Hematopoietic multipotent progenitor cell treated with erythropoietin and hydrocortisone succinate and interleukin-3 and kit ligand, for 6 days (in vitro differentiated cells): ENCODE data around the gene RYR3.

ENCODE experiments used
- DNase-seq: peaks from one replicate; pipeline ENCODE4 v3.0.0-alpha.2; 2015

RYR3 gene

DNA sequence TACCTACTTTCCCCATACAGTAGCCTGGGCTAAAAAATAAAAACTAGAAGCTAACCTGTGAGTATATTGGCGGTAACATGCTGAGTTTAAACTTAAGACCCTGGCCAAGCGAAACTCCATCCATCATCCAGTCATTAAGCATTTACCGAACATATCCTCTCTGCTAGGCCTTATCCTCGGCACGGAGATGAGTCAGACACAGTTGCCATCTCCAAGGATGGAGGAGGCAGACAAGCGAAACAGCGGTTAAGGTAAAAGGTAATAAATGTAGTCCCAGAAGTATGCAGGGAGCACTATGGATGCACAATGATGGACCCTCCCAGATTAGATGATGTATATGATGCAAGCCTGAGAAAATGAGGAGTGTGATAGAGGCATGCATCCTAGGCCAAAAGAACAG, 143.6 kb downstream of the RYR3 start:
- no peak for DNase-seq

DNA sequence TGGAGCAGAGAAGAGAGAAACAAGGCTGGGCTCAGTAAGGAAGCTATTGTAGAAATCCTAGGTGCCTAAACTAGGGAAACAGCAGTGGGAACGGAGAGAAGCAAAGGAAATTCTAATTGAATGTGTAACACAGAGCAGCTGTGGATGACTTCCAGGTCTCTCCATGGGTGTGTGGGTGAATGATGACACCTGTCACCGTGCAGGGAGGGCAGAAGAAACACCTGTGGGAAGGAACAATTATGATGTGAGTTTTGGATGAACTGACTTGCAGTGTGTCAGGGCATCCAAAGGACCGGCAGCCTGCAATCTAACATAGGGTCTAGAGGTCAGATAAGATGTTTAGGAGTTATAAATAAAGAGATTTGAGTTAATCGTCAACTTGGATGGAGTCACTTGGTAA, 144.2 kb downstream of the RYR3 start:
- DNase-seq = no peak

DNA sequence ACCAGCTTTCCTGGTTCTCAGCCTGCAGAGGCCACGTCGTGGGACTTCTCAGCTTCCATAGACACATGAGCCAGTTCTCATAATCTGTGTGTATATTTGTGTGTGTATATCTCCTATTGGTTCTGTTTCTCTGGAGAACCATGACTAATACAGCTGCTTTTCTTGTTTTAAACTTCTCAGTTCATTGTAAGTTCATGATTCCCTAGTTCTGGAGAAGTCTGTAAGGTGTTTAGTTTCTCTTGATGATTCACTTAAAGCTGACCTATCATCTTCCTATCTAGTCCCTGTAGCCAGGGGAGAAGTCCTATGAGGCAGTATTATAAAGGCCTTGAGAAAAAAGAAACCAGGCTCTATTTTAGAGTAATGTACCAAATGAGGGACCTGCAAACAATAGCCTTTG, 147.7 kb downstream of the RYR3 start:
- DNase-seq = no peak

DNA sequence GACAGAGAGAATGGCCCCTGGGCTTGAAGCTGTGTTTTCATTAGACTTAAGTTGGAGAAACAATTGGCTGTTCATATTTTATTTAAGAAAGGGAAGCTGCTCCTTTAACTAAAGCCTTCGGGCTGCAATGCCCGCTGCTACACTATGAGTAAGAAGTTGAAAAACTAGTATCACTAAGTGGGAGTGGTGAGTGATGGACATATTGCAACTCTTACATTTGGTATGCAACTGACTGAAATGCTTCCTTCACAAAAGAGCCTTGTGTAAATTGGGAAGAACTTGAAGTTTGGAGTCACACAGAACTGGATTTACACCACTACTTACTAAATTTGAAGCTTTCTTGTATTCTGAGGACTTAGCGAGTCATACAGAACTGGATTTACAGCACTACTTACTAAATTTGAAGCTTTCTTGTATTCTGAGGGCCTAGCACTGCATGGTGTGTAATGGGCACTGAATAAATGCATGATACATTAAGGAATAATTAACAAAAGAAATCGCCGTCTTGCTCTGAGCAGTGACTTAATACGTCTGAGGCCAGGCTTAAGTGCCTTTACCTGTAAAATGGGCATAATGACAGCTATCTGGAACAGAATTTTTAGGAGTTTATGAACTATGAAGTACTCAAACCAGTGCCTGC, 149.5 kb downstream of the RYR3 start:
- no peak for DNase-seq

DNA sequence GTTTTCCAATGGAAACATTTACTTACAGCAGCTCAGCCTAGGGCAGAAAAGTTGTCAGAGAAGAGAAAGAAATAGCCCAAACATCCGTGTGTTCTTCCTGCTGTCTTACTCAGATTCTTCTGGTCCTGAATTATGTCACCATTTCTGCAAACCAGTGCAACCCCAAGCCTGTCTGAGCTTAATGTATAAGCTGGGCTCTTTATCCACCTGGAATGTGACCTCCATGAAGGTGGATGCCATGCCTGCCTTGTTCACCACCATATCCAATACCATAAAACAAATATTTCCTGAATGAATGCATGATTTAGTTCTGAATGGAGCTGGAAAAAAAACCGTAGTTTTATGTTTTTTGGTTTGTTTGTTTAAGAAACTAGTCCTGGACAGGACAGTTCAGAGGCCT, 150.9 kb downstream of the RYR3 start:
- DNase-seq = no peak

DNA sequence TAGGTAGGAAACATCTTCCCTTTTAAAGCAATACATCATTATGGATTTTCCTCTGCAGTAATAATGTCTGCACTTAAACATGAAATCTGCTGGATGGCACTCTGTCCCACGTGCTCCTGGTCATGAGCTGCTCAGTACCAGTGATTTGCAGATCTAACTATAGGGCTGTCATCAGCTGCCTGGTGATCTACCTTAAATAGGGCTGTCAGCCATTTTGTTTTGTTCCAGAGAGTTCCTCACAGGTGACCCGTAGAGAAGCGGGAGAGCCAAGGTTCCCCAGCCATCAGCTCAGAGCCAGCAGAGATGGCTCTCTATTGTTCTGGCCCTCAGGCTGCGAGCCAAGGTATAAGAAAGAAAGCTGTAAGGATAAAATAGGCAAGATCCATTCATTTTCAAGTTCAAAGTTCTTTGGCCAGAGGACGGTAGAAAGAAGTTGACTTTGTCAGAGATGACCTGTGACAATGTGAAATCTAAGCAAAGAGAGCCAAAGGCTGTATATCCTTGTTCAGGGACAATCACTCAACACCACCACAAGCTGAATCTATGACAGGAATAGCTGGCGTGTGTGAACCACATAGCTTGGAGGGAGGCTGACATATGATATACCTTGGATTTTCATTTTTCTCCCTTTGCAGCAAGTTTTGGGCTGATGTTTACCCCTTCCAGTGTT, 156.5 kb downstream of the RYR3 start:
- no peak for DNase-seq

DNA sequence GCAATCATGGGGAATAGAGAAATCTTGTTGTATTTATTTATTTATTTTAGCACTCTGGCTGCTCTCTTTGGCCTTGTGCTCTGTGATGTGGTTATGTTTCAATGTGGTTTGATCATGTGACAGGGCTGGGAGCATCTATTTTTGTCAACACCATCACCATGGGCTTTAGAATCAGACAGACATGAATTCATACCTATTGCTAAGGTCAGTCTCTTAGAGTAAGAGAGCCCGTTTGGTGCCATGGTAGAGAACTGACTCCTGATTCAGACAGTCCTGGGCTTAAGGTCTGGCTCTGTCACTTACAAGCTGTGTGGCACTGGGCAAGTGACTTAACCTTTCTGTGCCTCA, 157.0 kb downstream of the RYR3 start:
- no peak for DNase-seq

DNA sequence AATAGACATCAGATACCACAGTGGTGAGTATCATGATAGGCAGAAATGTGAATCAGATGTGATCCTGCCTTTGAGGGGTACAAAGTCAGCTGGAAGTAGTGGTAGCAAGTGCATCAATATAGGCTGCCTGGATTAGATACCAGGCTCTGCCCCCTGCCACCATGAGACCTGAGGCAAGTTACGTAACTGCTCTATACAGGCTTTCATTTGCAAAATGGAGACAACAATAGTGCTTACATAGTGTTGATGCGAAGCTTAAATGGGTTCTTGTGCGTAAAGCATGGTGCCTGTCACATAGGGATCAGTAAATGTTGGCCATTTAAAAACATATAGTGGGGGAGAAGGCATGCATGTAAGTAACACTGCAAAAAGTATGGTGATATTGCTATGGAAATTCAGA, 158.0 kb downstream of the RYR3 start:
- DNase-seq = no peak

DNA sequence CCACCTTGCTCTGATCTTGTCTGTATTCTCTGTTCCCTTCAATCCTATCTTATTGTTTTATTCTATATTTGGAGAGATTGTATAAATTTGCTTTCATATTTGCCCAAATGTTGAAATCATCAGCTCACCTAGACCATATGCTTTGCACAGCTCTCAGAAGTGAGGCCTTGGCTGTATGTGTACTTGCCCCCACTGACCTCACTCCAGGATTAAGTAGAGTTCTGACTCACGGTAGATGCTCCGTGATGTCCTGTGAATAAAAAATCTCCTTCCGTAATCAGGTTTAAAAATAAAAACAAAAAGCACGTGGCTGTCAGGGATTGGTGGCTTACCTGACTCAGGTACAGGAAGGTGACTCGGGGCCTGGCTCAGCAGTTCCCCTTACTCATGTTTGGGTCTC, 162.2 kb downstream of the RYR3 start:
- DNase-seq = no peak

DNA sequence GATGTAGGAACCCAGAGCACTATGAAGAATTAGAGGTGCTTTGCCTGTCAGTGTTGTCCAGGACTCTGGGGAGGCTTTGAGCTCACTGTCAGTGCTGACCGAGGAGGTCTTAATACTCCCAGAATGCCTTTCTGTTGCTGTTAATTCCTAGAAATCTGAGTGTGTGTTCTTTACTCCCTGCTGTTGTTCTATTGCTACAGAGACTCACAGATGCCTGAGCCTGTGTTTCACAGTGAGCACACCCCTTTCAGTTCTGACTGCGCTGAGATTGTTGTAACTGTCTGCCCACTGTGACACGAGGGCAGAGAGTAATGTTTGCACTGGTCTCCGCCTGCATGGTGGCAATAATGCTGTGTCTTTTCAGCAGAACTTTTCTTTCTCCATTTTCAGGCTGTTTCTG, 162.9 kb downstream of the RYR3 start:
- no peak for DNase-seq

DNA sequence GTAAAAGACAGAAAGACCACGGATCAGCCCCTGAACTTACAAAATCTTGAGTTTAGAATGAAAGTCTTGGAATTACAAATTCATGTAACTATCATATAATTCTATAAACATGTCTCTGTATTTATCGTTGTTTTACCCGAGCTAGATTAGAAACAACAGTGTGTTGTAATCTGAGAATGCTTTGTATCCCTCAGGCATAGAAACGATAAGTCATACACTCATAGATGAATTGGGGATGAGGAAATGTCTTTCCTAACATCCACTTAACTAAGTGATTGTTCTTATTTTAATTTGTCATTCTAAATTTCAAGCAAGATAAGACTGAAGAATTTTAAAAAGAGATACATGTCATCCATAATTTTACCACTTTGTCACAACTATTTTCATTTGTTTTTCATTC, 165.3 kb downstream of the RYR3 start:
- DNase-seq = no peak

DNA sequence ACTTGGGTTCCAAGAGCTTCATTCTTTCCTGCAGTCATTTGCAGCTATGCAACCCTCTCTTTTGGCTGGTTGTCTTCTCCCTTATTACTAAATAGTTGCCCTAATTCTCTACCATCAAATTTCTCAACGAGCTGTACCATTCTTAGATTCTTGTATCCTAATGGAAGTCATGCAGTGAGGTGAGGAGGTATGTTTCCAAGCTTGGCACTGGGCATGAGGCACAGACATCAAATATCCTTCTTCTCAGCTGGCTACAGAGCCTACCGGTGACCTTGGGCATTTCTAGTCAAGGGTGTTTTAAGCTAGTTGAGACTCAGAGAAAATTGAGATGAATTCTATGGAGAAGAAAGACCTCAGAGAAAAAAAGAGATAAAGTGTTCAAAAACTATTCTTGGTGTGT, 166.1 kb downstream of the RYR3 start:
- DNase-seq = no peak

DNA sequence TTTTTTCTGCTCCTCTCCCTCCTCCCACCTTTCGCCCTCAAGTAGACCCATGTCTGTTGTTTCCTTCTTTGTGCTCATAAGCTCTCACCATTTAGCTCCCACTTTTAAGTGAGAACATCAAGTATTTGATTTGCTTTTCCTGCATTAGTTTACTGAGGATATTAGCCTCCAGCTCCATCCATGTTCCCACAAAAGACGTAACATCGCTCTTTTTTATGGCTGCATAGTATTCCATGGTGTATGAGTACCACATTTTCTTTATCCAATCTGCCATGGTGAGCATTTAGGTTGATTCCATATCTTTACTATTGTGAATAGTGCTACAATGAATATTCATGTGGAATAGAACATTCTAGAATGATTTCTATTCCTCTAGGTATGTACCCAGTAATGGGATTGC, 178.6 kb downstream of the RYR3 start:
- no peak for DNase-seq

DNA sequence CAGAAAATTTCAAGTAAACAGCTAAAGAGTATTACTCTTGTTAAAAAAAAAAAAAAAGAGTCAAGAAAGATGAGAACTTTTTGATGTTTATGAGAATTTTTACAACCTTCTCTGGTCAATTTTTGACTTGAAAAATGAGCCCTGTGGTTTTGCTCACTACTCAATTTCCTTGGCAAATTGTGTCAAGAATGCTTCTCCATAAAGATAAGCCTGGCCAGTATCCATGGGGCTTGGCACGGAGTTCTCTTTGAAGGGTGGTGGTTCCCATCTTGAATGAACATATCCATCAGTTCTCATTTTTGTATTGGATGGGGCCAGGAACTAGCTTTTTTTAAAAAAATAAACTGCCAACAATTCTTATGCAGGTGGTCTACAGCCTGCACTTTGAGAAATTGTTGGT, 179.9 kb downstream of the RYR3 start:
- no peak for DNase-seq

DNA sequence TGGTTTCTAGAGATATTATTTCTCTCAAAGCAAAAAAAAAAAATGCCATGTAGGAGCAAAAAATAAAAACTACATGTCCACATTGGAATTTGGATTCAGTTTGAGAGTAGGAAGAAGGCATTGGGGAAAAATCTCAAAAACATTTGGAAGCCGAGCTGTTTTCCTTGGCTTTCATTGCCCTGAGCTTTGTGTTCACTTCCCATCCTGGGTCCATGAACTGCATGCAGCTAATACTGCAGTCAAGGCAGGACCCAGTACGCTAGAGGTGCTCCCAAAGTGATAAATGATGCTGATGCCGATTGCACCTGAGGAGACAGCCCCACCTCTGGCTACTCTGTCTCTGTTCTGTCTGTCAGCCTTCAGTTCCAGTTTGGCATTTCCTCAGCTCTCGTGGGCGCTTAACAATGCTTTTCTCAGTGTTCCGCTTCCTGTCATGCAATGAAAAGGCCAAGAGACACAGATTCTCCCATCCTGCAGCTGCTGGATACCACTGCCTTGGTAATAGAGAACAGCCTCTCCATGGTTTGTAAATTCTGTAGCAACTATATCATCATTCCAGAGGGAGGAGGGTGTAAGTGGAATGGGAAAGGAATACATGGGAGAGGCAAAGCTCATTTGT, 181.8 kb downstream of the RYR3 start:
- DNase-seq = no peak

DNA sequence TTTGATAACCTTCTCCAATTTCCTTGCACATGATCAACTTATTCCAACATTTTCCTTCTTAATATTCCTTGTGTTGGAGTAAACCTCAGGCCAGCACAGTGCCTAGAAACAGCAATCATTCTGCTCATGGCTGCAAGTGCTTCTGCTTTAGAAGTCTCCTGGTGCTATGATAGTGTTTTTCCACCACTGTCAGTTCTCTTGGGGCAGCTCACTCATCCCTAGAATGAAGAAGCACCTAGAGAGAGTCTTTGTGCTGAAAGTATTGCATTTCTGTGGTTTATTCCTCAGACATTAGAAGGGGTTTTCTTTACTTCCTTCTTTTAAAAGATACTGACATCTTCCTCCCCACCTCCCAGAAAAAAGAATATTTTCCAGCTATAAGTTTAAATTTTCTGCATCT, 183.5 kb downstream of the RYR3 start:
- DNase-seq = no peak

DNA sequence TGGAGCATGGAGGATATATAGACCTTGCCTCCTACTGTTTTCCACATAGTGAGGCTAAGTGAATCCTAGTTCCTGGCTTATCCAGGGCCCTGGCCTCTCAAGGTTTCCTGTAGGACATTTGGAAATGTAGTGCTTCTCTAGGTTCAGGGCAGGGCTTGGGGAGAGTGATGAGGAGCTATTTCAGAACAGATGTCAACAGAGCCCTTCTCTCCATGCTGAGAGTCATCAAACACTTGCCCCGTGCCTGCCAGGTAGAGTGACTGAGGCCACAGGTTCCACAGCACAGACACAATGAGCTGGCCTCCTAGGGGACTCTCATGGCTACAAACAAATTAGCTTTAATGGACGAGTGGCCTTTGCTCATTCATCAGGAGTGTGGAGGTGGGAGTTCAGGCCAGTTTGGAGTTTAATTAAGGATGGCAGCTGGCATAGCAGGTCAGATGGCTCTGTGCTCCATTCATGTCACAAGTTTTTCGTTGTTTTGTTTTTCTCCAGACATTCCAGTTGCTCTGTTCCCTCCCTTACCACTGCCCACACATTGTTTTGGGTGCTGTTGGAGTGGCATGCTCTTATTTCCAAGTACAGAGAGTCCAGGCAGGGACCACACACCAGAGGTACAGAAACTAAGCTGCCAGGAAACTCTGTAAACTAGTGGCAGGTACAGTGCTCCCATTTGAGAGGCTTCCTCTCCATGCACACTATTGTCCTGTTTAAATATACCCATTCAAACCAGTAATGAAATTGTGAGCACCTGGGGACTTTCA, 189.8 kb downstream of the RYR3 start:
- DNase-seq = no peak

DNA sequence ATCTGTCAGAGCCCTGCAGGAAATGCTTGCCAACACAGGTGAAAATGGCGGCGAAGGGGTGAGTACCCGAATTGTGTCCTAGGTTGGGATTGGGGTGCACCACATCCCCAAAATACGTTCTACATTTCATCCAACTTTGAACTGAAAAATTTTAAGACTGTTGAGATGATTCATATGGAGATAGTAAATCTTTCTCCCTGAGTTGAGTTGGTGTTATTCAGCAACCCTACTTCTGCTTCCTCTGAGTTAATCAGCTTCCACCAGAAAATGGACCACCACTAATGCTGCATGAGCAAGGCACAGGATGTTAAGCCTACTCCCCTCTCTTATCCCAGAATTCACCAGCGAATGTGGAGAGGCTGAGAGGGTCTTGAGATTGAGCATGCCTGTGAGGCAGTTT, 192.9 kb downstream of the RYR3 start:
- no peak for DNase-seq

DNA sequence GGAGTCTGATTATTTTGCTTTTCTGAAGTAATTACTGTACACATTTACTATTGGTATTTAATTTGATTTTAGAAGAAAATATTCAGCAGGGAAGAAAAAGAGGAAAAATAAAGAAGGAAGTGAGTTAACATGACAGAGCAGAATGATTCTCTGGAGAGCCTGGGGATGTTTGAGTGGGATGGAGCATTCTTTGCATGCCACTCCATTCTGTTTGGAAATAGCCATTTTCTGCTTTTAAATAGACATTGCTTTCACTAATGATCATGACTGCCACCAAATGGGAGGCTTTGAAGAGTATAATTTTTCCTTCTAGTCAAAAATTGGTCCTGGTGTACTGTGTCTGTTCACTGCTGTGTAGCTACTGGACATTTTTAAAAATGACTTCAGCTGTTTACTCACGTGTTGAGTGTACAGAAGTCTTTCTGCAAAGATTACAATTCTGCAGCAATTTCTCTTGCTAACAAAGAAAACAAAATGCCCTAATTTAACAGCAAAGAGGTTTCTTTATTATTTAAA, 196.1 kb downstream of the RYR3 start:
- no peak for DNase-seq

DNA sequence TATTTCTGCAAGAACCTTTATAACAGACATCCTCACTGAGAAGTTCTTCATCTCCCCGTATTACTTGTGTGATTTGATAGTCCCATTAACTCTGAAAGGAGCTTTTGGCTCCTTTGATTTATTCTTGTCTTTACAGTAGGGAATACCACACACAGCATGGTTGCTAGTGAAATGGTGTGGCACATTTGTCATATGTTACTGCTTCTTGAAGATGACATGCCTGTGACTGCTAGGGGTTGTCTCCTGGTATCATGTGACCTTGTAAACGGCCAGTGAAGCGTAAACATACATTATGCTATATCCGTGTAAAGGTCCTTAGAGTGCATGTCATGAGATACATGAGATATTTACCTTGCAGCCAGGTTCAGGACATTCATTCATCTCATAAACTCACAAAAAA, 197.9 kb downstream of the RYR3 start:
- no peak for DNase-seq

DNA sequence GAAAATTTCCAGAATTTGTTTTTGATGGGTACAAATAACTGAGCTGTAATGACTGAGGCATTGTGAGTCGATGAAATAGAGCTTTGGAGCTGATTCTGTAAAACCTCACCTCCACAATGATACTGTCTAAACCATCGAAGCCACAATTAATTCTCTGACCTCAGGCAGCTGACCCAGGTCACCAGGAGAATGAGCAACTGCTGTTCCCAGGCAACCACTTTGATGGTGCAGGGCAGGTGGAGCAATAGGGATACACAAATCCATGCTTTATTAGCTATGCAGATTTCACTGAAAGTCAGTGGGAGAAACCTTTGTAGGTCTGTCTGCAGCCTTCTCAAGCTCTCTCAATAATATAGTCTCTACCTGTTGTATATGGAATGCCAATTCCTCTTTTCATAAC, 204.4 kb downstream of the RYR3 start:
- no peak for DNase-seq

DNA sequence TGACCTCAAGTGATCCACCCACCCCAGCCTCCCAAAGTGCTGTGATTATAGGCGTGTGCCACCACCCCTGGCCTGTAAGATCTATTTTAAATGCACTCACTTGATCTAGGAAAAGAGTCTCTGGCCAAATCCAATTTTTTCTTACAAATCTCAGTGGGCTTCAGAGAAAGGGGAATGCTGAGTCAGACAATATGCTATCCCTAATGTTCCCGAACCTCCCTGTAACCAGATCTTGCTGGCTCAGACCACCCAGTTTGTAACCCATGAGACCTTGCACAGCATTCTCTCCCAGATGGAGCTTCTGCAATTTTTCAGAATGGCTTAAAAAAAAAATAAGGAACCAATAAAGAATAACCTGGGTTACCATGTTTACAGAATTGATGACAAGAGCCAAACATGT, 205.8 kb downstream of the RYR3 start:
- DNase-seq = no peak

DNA sequence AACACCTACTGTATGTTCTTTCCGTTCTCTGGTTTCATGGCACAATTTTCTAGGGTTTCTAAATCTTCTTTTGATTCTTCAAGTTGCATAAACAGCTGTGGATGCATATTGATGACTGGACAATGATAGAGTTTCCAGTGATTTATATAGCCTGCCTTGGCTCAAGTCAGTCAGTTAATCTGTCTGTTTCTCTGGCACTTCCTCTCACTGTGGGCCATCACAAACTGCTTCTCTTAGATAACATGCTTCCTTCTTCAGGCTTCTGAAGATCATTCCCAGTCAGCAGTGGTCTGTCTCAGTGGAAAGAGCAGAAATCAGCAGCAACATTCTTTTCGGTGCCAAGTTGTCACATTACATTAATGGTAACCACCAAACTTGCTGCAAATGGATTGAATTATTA, 207.2 kb downstream of the RYR3 start:
- peak; percentile 60 for DNase-seq

DNA sequence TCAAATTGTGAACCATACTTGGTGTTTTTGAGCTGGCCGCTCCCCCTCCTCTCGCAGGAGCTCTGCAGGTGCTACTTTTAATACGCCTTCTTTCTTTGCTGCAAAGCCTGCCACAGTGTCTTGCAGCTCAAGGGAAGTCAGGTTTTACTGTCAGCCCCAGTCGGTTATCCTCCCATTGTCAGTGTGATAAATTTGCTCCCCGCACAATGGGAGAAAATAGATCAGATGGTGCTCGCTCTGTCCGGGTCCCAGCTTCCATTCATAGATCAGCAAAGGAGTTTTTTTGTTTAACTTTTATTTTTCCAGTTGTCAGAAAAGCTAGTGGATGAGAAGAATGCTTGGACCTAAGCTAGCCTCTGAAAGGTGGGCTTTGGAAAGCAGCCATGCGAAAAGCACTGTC, 207.7 kb downstream of the RYR3 start:
- DNase-seq = no peak
